ENCODE measurements around the gene ERVFRD-1.

DNA sequence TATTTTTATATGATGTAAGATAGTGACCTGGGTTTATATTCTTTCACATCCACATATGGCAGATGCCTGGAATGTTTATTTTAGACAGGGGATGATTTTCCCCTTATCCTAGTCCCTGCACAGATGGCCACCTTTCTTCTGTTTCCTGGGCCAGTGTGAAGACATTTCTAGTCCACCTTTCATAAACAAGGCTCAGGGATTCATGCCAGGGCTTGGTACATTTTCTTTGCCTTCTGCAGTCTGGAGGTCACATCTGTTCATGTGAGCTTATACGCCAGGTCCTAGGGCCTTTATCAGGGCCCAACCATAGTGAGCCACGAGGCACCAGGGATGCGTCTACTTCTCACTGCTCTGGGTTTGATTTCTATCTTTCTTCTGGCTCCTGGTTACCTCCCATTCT lies 38.0 kb upstream of the ERVFRD-1 start:
- TF ChIP-seq, protein P1, sequence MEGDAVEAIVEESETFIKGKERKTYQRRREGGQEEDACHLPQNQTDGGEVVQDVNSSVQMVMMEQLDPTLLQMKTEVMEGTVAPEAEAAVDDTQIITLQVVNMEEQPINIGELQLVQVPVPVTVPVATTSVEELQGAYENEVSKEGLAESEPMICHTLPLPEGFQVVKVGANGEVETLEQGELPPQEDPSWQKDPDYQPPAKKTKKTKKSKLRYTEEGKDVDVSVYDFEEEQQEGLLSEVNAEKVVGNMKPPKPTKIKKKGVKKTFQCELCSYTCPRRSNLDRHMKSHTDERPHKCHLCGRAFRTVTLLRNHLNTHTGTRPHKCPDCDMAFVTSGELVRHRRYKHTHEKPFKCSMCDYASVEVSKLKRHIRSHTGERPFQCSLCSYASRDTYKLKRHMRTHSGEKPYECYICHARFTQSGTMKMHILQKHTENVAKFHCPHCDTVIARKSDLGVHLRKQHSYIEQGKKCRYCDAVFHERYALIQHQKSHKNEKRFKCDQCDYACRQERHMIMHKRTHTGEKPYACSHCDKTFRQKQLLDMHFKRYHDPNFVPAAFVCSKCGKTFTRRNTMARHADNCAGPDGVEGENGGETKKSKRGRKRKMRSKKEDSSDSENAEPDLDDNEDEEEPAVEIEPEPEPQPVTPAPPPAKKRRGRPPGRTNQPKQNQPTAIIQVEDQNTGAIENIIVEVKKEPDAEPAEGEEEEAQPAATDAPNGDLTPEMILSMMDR (IDR thresholded peaks at IDR 0.05; ENCODE audit: low read length) = no peak
- TF ChIP-seq EZH2phosphoT487 (IDR thresholded peaks at IDR 0.05; ENCODE audit: low read length) (no peak), EZH2 (optimal IDR thresholded peaks at IDR 0.05; ENCODE audit: low read depth, low read length) (no peak)

Measured in MM.1S (cell line).